CMK (cell line): ENCODE results near the gene SHANK2.

Source experiments
- DNase-seq: peaks from one replicate; pipeline ENCODE4 v3.0.0-alpha.2; 2010; ENCODE audit warnings: low read depth

Gene SHANK2

DNA sequence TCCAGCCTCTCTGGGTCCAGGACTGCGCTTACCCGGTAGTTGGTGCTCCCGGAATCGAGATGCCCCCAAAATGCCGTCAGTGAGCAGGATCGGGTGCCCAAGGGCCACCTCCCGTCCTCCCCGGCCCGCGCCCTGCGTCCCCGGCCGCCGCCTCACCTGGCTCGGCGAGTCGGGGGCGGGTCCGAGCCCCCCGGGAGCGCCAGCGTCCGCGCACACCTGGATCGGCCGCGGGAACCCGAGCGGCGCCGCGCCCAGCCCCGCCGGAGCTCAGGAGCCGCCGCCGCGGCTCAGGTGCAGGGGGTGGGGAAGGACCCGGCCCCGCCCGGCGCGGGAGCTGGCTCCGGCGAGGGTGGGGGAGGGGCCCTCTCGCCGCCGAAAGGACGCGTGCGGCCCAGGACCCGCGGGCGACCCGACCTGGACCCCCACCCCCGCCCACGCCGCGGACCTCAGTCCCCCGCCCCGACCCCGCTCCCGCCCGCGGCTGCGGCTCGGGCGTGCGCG lies at the start of gene SHANK2:
TSS of gene SHANK2 (minus strand) at position 309 of the 501 bp plus-strand sequence. CDS start 105,251 bp downstream, outside the sequence.
- DNase-seq = no peak

DNA sequence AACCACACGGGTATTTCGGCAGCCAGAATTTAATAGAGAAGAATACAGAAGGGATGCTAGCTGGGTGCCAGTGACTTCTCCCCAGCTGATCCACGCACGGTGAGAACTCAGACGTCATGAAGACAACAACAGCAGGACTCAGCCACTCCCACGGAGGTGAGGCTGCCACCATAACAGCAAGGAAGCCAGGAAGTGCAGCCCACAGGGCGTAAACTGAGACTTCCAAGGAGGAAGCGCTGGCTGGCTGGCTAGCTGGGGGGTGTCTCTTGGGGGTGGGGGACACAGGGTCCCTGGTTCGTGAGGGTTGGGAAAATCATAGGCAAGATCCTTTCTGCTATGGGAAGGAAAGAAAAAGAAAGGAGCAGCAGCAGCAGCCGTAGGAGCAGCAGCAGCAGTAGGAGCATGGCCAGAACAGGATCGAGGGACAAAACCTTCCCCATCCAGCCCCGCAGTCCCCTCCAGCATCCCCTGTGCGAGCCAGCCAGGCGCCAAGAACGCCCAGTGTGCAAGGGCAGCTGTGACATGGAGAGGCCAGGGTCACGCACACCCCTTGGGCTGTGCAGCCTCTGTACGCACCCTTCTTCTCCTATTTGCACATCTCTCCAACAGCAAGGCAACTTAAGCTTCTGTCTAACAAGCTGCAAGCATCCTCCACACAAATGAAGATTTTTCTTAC lies 49.6 kb upstream of the SHANK2 start:
- no peak for DNase-seq

DNA sequence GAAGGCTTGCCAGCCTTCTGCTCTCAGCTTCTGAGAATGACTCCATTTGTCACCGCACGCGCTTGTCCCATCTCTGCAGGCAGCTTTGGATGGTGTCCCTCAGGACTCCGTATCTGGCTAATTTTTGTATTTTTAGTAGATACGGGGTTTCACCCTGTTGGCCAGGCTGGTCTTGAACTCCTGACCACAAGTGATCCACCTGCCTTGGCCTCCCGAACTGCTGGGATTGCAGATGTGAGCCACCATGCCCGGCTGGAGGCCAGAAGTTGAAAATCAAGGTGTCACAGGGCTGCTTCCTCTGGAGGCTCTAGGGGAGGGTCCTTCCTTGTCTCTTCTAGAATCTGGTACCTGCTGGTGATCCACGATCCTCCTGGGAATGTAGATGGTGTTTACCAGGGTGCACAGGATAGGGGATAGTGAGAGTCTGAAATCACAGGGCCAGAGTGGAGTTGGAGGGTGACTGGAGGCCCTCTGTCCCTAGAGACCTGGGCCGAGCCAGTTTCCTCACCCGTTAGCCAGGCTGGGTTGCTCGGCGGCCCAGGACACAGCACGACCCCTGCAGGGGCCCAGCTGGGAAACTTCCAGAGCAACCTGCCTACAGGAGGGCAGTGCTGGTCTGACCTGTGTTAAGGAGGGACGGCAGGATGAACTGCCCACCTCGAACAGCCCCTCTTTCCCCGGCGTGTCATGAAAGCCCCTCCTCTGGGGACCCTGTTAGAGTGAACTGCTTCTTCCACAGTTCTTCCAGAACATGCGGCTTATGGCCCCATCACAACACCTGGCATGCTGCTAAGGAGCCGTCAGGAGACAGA lies 48.9 kb upstream of the SHANK2 start:
- DNase-seq = no peak

DNA sequence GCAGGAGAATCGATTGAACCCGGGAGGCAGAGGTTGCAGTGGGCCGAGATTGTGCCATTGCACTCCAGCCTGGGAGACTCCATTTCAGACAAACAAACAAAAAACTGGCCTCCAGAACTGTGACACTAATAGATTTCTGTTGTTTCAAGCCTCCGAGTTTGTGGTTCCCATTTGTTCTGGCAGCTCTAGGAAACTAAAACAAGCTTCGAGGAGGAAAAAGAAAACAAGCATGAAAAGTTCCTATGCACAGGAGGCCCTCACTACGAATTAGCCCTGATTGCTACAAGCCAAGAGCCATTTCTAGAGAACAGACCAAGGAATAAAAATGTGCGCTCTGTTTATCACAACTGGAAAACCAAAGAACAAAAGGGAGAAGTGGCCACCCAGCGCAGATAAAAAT lies 47.8 kb upstream of the SHANK2 start:
- no peak for DNase-seq

DNA sequence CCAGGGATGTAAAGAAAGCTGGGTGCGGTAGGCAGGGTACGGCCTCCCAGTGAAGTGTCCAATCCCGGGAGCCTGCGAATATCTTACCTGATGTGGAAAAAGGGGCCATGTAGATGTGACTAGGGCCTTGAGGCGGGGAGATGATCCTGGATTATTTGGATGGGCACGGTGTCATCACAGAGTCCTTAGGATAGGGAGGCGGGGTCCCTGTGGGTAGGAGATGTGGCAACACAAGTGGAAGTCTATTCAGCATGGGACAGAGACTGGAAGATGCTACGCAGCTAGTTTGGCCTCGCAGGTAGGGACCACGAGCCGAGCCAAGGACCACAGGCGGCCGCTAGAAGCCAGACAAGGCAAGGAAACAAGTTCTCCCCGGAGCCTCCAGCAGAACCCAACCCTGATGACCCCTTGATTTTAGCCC lies 46.4 kb upstream of the SHANK2 start:
- no peak for DNase-seq

DNA sequence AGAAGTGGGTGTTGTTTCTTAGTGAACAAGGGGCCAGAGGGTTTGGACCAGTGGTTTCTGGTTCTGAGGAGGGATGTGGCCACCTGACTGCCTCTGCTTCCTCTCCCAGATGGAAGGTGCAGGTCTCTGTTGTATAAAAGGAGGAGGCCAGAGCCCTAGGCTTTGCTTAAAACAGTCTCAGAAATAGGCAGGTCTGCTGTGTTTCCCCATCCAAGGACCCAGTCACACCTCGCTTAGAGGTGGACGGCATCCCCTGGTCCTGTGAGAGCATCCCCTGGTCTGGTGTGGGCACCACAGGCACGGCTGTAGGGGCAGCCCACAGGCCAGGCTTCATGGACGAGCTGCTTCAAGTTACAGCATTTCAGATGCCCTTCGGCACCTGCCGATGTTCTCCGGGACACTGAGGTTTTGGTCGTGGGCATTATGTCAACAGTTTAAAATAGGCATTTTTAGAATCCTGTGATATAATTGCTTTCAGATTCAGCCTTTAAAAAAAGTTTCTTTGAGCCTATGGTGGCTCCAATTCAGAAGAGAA lies 45.7 kb upstream of the SHANK2 start:
- DNase-seq = no peak

DNA sequence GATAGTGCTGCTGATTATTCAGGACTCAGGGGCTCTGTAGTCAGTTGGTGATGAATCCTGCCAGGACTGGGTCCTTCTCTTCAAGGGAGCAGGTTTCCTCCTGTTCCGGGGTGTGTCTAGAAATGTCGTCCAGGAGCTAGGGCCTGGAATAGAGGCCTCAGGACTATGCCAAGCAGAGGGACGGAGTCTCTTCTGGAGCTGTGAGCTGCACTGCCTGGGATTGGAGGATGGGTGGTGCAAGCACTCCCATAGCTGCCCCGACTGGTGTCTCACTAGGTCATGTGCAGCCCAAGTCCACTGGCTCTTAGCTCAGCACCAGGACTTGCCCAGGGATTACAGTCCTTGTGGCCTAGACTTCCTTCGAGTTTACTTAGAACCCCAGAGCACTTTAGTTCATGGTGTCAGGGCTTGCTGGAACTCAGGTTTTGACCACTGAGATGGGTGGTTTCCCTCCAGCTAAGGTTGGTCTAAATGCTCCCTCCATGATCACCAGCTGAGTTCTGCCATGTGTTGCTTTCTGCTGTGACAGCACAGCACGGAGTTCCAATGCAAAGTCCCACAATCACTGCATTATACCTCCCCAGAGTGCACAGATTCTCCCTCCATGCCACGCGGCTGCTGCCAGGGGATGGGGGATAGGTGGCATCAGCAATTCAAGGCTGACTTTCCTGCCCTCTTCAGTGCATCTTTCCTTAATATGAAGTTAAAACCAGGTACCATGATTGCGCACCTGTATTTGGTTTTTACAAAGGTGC lies 42.6 kb upstream of the SHANK2 start:
- no peak for DNase-seq

DNA sequence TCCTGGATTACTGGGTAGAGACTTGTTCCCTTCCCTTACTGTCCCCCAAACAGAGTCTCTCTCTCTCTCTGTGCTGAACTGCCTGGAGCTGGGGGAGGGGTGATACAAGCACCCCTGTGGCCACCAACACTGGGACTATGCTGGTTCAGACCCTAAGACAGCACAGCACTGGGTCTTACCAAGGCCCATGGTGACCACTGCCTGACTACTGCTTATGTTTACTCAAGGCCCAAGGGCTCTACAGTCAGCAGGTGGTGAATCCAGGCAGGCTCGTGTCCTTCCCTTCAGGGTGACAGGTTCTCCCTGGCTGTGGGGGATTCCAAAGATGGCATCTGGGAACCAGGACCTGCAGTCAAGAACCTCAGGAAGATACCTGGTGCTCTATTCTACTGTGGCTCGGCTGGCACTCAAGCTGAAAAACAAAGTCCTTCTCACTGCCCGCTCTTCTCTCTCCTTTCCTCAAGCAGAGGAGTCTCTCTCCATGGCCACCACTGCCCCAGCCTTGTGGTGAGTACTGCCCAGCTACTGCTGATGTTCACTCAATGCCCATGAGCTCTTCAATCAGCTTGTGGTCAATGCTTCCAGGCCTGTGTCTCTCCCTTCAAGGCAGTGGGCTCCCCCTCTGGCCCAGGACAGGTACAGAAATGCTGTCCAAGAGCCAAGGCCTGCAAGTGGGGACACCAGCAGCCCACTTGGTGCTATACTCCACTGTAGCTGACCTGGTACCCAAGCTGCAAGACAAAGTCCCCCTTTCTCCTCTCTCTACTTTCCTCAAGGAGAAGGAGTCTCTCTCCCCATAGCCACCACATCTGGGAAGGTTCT lies 41.8 kb upstream of the SHANK2 start:
- DNase-seq = no peak

DNA sequence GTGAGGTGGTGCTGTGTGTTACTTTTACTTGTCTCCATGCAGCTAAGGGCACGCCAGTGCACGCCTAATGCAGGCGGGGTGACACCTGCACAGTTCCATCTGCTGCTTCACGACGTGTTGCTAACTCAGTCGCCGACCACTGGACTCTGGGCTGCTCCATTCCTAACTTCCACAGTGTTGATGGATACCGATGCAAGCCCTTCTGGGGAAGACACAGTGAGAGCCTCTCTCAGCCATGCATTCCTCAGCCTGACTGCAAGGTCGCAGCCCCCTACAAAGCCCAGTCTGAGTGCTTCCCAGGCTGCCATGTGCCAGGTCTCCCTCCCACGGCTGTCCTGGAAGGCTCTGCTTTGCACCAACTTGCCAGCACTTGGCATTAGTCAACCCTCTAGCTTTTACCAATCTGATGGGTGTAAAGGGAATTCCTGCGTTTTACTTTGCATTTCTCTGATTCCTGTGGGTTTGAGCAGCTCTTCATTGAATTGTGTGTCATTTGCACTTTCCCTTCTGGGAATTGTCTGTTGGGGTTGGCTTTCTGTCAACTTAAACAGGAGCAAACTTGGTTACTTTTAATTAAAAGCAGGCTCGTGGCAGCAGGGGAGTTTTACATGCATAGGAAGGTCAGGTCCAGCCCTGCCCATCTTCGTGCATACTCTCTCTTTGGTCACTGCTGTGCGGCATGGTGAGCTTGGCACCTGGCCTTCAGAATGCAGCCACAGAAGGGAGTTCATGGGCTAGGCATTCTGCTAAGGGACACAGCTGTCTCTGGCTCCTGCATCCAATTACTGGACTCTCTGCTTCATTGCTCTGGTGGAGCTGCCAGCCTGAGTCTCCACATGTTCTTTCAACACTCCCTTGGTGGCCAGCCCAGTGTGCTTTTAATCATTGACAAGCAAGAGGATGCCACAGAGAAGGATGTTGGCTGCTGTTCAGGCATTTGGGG lies 34.6 kb upstream of the SHANK2 start:
- DNase-seq = no peak

DNA sequence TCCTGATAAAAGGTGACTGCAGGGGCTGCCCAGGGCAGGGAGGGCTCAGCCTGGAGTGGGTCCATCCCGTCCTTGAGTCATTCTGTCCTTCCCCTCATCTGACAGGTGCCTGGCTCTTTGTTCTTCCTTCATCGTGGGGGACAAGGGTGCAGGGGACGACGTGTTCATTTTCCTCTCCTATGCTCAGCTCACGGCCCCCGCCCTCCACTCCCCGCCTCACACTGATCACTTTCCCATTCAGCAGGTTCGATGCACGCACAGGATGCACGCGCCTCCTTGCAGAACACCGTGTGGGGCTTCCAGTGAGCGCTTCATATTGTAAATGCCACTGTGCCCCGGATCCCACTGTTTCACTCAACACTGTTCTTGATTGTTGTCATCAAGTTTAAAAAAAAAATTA lies 32.7 kb upstream of the SHANK2 start:
- no peak for DNase-seq

DNA sequence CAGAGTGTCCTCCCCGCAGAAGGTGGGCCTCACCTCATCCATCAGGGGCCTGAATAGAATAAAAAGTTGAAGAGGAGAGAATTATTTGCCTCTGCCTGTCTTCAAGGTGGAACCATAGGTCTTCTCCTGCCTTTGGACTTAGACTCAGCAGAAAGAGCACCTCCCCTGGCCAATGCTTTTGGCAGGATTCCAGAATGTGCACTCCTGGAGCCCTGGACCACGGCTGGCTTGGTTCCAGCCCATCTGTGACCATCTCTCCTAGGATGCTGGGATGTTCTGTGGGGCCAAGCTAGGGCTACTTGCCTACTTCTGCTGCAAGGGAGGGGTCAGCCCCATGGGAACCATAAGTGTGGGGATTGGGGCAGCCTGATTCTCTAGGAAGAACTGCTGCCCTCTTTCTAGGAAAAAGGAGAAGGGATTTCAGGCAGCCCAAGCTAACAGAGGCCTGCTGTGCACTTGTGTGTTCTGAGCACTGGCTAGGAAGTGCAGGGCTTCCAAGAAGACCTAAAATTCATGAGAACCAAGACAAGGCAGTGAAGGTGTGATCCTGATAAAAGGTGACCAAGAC lies 32.2 kb upstream of the SHANK2 start:
- no peak for DNase-seq

DNA sequence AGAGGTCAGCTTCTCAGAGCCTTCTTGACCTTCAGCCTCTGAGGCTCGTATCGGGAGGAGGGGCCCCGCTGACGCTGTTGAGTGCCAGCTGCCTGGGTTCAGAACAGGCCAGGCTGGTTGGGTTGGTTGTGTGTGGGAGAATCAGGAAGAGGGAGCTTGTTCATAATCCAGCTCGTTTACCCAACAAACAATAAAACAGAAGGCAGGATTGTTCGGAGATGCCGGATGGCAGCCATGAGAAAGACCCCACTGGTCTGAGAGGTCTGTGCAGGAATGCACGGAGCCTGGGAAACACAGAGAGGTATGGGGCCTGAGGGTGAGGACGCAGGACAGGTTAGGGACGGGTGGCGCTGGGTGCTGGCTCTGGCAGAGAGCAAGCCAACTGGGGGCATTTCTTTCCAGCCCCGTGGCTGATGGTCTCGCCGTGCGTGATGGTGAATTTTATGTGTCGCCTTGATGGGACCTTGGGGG lies 31.6 kb upstream of the SHANK2 start:
- no peak for DNase-seq

DNA sequence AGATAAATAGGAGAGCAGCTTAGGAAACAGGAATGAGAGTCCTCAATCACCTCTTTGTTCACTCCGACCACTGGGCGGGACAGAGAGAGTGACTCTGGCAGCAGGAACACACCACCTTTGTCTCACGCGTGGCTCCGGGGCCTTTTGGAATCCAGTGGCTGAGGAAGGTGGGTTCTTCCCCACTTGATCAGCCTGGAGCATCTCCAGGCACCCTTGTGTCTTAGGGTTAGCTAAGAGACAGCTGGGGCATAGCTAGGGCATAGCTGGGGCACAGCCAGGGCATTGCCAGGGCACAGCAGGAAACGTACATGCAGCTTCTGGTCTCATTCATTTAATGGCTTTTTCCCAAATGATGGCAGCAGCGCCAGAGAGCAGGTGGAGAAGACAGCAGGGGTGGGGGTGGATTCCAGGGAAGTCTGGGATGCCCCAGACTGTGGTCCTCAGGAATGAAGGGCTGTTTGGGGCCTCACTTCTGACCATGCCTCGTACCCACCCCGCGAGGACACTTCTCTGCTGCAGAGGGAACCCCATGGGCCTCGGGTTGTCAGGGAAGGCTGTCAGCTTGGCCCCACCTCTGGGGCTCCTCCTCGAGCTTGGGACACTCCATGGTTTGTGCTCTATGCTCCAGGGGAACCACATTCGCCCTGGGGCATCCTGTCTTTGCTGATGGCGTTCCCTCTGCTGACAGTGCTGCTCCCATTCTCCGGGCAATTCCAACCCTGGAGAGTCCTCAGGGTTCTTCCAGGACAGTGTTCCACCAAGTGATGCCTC lies 30.4 kb upstream of the SHANK2 start:
- DNase-seq = no peak

DNA sequence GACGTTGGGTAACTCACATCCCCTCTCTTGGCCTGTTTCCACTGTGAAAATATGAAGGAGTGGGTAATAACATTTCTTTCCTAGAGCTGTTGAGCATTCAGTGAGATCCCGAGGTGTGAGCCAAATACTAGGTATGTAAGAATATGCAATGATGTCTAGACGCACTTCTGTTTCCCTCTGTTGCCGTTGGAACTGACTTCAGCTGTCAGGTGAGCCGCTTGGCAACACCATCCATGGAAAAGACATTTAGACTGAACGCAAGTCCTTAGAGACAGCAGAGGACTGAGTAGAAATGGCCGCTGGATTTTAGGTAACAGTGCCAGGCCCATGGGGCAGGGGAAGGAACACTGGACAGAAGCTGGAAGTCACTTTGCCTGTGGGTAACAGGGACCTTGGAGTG lies 29.5 kb upstream of the SHANK2 start:
- DNase-seq = no peak

DNA sequence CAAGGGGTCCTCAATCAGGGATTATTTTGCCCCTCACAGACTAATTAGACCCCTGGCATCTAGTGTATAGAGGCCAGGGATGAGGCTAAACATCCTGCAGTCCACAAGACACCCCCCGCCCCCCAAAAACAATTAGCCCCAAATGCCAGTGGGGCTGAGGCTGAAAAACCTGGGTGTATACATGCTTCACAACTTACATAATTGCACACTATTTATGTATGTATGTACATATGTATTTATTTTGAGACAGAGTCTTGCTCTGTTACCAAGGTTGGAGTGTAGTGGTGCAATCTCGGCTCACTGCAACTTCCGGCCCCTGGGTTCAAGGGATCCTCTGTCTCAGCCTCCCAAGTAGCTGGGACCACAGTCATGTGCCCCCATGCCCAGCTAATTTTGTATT lies 28.8 kb upstream of the SHANK2 start:
- DNase-seq = no peak

DNA sequence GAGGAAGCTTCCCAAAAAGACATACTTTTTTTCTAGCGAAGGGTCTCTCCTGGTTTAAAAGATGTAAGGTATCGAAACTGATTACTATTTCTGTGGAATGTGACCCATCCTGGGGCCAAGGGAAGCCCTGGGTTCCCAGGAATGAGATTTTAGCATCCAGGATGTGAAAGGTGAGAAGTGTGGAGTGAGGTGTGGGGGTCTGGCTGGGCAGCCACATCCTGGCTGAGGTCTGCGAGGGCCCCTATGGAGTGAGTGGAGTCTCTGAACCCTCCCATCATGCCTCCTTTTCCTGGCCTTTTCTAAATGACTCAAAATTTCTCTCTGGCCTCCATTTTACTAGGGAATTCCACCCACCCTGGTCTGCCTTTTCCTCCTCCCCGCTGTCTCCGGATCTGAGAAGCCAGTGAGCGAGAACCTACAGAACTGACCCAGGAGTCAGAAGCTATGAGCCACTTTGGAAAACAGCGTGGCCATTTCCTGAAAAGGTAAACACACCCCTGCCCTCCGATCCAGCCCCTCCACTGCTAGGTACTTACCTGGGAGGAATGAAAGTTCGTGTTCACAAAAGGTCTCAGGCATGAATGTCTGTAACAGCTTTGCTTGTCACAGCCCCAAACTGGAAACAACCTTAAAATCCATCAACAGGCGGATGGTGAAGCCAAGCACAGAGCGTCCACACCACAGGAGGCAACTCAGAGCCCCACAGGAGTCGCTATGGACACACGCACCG lies 27.7 kb upstream of the SHANK2 start:
- no peak for DNase-seq

DNA sequence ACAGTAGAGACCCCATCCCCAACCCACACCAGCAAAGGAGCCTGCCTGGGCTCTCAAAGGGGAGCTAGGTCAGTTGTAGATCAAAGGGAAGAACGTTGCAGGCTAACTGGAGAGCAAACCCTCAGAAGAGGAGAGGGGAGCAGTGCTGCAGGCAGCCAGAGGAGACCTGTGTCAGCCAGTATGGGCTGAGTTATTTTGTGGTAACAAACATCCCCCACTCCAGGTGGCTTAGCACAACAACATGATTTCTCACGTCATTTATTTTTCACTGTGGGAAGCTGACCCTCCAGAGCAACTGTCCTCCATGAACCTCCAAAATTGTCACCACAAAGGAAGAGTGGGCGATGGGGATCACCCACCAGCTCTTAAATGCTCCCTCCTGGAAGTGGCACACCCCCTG lies 19.8 kb upstream of the SHANK2 start:
- no peak for DNase-seq
